Right atrium auricular region (tissue), 2 donors: ENCODE data around the gene CHAT. TPM values are rescaled to one million over a fixed set of nuclear protein-coding genes. Genes with fewer than 3 reads are reported as not detected.

Experiments
- DNase-seq: peaks from one replicate; pipeline ENCODE4 v3.0.0-alpha.2; 2019; ENCODE audit warnings: low spot score
- H3K27ac ChIP-seq, 2 donors: fragments of 200-600 bp; sonication (generic); 1 replicate in 1 of 2; 2 replicates in 1 of 2; pipeline ENCODE4 v1.5.1; 2016 to 2019
- H3K27me3 ChIP-seq, 2 donors: fragments of 200-600 bp; sonication (generic); one replicate each; pipeline versions ENCODE4 v1.5.1 to v1.6.0; 2017 to 2019
- H3K36me3 ChIP-seq: fragments of 200-600 bp; sonication (generic); one replicate; pipeline ENCODE4 v1.5.1; 2016
- H3K4me1 ChIP-seq, 2 donors: fragments of 200-600 bp; sonication (generic); one replicate each; pipeline versions ENCODE4 v1.5.1 to v1.6.0; 2017 to 2019
- H3K4me3 ChIP-seq, 2 donors: fragments of 200-600 bp; sonication (generic); 1 replicate in 1 of 2; 2 replicates in 1 of 2; pipeline ENCODE4 v1.5.1; 2017 to 2019; ENCODE audit warnings: mild to moderate bottlenecking in 1 of 2, moderate library complexity in 1 of 2
- H3K9me3 ChIP-seq, 2 donors: fragments of 200-600 bp; sonication (generic); one replicate each; pipeline ENCODE4 v1.5.1; 2019
- total RNA-seq, 2 donors: library from RNA; depleted of rRNA; stranded (reverse); fragments of >200 nt; gene quantifications; one replicate each; pipeline ENCODE4 v1.1.0, GENCODE V29; 2016
- TF ChIP-seq, protein P1 (sequence below), 2 donors: fragments of 200-600 bp; sonication (generic); IDR thresholded peaks; one replicate each; pipeline ENCODE4 v1.5.1; 2019; ENCODE audit warnings: antibody characterized with exemption in 2 of 2

The CHAT gene
- total RNA-seq, 2 donors from 2014 or later: not detected

DNA sequence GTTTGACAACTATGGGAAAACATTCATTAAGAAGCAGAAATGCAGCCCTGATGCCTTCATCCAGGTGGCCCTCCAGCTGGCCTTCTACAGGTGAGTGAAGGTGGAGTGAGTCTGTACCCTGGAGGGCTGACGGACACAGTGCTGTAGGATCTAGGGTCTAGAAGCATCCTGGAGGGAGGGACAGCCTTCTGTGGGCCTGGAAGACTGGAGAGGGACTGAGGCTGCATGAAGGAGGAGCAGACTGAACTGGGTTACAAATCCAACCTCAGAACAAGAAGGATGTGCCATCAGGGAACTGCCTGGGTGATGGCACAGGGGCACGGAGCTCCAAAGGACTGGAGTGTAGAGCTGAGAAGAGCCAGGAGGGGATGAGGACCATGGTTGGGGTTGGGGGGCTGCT, 38.1 kb downstream of the CHAT start:
- TF ChIP-seq, protein P1, sequence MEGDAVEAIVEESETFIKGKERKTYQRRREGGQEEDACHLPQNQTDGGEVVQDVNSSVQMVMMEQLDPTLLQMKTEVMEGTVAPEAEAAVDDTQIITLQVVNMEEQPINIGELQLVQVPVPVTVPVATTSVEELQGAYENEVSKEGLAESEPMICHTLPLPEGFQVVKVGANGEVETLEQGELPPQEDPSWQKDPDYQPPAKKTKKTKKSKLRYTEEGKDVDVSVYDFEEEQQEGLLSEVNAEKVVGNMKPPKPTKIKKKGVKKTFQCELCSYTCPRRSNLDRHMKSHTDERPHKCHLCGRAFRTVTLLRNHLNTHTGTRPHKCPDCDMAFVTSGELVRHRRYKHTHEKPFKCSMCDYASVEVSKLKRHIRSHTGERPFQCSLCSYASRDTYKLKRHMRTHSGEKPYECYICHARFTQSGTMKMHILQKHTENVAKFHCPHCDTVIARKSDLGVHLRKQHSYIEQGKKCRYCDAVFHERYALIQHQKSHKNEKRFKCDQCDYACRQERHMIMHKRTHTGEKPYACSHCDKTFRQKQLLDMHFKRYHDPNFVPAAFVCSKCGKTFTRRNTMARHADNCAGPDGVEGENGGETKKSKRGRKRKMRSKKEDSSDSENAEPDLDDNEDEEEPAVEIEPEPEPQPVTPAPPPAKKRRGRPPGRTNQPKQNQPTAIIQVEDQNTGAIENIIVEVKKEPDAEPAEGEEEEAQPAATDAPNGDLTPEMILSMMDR (IDR thresholded peaks at IDR 0.05): no peak
- DNase-seq: peak; percentile 50
- no peaks in the 10 kb centered on the region for H3K9me3 ChIP-seq
- no peak overlapping the region for H3K4me3 ChIP-seq
- H3K27me3 ChIP-seq: no peaks in the 10 kb centered on the region
- no peaks in the 10 kb centered on the region for H3K4me1 ChIP-seq
- no peaks in the 10 kb centered on the region for H3K36me3 ChIP-seq
- no peak overlapping the region for H3K27ac ChIP-seq

DNA sequence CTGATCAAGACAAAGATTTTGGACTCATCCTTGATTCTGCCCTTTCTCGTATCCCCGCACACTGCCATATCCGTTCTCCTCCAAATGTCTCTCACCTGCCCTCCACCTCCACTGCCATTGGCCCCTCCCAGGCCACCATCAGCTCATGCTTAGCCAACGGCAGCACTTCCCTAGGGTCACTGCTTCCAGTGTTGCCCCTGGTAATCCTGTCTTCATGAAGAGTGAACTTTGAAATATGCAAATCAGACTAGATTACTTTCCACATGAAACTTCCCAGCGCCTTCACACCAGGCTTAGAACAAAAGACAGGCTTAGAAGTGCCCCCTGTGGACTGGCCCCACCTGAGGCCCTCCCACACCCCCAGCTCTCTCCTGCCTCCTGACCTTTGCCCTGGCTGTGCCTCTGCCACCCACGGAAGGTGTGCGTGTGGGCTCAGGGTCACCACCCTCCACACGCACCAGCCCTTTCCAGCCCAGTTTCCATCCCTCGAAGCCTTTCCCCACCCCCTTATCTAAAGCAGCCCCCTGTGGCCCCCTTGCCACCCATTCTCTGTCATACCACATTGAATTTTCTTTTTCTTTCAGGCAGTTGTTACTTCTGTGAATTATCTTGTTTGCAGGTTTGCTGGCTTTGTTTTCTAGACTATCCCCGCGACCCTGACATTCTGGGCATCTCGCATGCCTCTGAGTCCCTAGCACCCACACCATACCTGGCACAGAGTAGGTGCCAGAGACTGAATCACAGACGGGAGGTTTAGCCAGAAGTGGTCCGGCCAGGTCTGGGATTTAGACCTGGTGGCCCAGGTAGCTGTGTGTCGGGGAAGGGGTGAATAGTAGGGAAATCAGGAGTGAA, 38.8 kb downstream of the CHAT start:
- Histone ChIP-seq H3K4me3 (no peak overlapping the region), H3K4me1 (no peaks in the 10 kb centered on the region), H3K27ac (no peak overlapping the region), H3K9me3 (no peaks in the 10 kb centered on the region), H3K27me3 (no peaks in the 10 kb centered on the region), H3K36me3 (no peaks in the 10 kb centered on the region)
- DNase-seq: no peak
- TF ChIP-seq, protein P1 (IDR thresholded peaks at IDR 0.05): no peak

DNA sequence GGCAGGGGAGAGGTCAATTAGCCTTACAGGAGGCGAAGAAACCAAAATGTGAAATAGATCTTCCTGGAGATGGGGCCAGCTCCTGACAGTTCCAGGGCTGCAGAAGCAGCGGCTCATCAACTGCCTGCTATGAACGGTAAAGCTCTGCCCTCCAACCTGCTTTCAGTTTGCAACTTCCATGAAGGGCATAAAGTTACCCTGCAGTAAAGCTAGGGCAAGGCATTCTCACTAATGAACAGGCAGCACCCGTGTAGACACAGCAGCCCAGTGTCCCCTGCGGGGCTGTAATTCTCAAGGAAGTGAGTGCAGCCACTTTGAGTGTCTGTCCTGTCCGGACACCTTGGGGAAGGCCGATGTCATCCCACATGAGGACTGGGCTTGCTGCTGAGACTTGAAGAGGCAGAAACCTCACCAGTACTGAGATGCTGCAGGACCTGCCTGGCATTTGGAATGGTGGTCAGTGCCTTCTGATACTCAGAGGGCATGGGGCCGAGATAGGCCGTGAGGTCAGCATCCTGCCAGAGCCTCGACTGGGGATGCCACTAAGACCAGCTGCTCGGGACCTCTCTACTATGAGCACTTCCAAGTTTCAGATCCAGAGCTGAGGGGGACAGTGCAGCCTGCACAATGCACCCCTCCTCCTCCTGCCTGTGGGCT, 39.6 kb downstream of the CHAT start:
- no peak for DNase-seq
- TF ChIP-seq, protein P1 (IDR thresholded peaks at IDR 0.05): no peak
- Histone ChIP-seq H3K4me1 (no peaks in the 10 kb centered on the region), H3K4me3 (no peak overlapping the region), H3K36me3 (no peaks in the 10 kb centered on the region), H3K9me3 (no peaks in the 10 kb centered on the region), H3K27ac (no peak overlapping the region), H3K27me3 (no peaks in the 10 kb centered on the region)

DNA sequence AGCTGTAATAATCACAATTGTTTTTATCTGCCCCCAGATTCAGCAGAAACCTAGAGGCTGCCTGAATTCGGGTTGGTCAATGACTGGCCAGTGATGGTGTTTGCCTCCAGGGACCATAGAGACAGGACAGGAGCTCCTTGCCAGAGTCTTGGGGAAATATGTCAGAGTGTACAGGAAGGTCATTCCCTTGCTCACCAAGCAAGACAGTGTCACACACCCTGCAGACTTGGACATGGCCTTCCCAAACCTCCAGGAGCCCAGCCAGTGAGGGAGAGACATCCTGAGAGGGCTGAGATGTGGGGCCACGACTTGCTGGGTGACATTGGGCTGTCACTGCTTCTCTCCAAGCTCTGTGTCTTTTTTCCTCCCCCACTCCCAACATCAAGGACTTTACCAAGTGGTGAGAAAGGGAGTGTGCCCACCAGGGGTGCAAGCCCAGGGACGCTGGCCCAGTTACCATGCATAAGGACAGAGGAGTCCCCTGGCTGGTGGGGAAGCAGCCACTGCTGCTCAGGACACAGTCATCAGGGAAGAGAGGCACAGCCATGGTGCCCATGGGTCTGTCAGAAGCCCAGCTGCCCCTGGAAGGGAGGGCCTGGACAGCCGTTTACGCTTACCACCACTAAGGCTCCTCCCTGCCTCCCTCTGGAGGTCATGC, 40.3 kb downstream of the CHAT start:
- no peaks in the 10 kb centered on the region for H3K4me1 ChIP-seq
- no peak for DNase-seq
- H3K36me3 ChIP-seq: no peaks in the 10 kb centered on the region
- peaks cover 0 to 5% of the 10 kb centered on the region in 2 donors for H3K9me3 ChIP-seq
- H3K4me3 ChIP-seq: no peak overlapping the region
- H3K27ac ChIP-seq: no peak overlapping the region
- no peaks in the 10 kb centered on the region for H3K27me3 ChIP-seq
- TF ChIP-seq, protein P1 (IDR thresholded peaks at IDR 0.05): no peak

DNA sequence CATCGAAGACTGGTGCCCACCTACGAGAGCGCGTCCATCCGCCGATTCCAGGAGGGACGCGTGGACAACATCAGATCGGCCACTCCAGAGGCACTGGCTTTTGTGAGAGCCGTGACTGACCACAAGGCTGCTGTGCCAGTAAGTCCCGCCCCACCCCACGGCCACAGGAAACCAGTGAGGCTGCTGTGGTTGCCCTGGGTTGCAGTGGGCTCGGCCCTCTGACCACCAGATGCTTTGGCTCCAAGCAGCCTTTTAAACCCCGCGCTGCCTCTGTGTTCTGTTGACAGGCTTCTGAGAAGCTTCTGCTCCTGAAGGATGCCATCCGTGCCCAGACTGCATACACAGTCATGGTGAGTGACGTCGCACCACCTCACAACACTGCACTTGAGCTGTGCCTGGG, 41.3 kb downstream of the CHAT start:
- H3K4me3 ChIP-seq: no peak overlapping the region
- DNase-seq: no peak
- H3K36me3 ChIP-seq: no peaks in the 10 kb centered on the region
- no peaks in the 10 kb centered on the region for H3K4me1 ChIP-seq
- H3K27ac ChIP-seq: no peak overlapping the region
- TF ChIP-seq, protein P1 (IDR thresholded peaks at IDR 0.05): no peak
- no peaks in the 10 kb centered on the region for H3K27me3 ChIP-seq
- H3K9me3 ChIP-seq: peaks cover 0 to 10% of the 10 kb centered on the region in 2 donors
